Retinal pigment epithelial cell (primary cell): ENCODE measurements around the gene GREM1.

Experiments used
- DNase-seq: peaks from one replicate; pipeline ENCODE4 v3.0.0-alpha.2; 2010; ENCODE audit warnings: low read depth
- H3K4me3 ChIP-seq: 2 replicates; pipeline ENCODE4 v1.5.1; 2011; ENCODE audit warnings: mild to moderate bottlenecking, low read length, control low read depth, moderate library complexity
- CTCF ChIP-seq: conservative IDR thresholded peaks from 2 replicates; pipeline ENCODE4 v1.5.1; 2011; ENCODE audit warnings: low read depth, low read length, control low read depth, inconsistent platforms

Gene GREM1

GRCh38 chr15:32675466-32675865 lies 42.3 kb upstream of the GREM1 start:
- H3K4me3 ChIP-seq, result no peak overlapping the region
- DNase-seq, result no peak
- no peak for TF ChIP-seq CTCF

- no peak for TF ChIP-seq CTCF
- no peak for DNase-seq
These were observed 41.6 kb upstream of the GREM1 start for GRCh38 chr15:32676169-32676568.

GRCh38 chr15:32677238-32677750 lies 40.5 kb upstream of the GREM1 start:
- no peak overlapping the region for H3K4me3 ChIP-seq
- no peak for TF ChIP-seq CTCF
- no peak for DNase-seq

More at GRCh38 chr15:32676169-32676568, 41.6 kb upstream of the GREM1 start:
- no peak overlapping the region for H3K4me3 ChIP-seq

- no peak for TF ChIP-seq CTCF
- H3K4me3 ChIP-seq, result no peak overlapping the region
- DNase-seq, result no peak
These were observed 38.5 kb upstream of the GREM1 start for GRCh38 chr15:32679298-32679690.

GRCh38 chr15:32682569-32682968 lies 35.2 kb upstream of the GREM1 start:
- H3K4me3 ChIP-seq, result no peak overlapping the region

GRCh38 chr15:32682977-32683630 lies 34.7 kb upstream of the GREM1 start:
- TF ChIP-seq CTCF, result no peak
- no peak overlapping the region for H3K4me3 ChIP-seq
- DNase-seq, result no peak

More at GRCh38 chr15:32682569-32682968, 35.2 kb upstream of the GREM1 start:
- TF ChIP-seq CTCF, result no peak
- peak; percentile 64 for DNase-seq

- no peak for TF ChIP-seq CTCF
- DNase-seq, result no peak
- H3K4me3 ChIP-seq, result no peak overlapping the region
These were observed 33.8 kb upstream of the GREM1 start for GRCh38 chr15:32683906-32684584.
